Gastrocnemius medialis (tissue), 4 donors: ENCODE measurements around the gene DISC1.

Experiments
- POLR2A ChIP-seq, 2 donors: fragments of 450-650 bp; IDR thresholded peaks; one replicate each; pipeline ENCODE4 v1.6.1; 2017; ENCODE audit warnings: antibody characterized with exemption in 2 of 2, mild to moderate bottlenecking in 2 of 2, moderate library complexity in 2 of 2
- TF ChIP-seq, protein P1 (sequence below), 5 experiments: fragments of 450-650 bp in 3 of 5; fragments of 200-600 bp in 2 of 5; sonication (generic) in 2 of 5; IDR thresholded peaks in 4 of 5; conservative IDR thresholded peaks in 1 of 5; 1 replicate in 4 of 5; 2 replicates in 1 of 5; pipeline ENCODE4 v1.5.1; 2016 to 2019; ENCODE audit warnings: antibody characterized with exemption in 5 of 5, mild to moderate bottlenecking in 3 of 5, moderate library complexity in 3 of 5

GRCh38 chr1:231776010-231776756 is 149.6 kb downstream of the DISC1 start:
- TF ChIP-seq, protein P1, sequence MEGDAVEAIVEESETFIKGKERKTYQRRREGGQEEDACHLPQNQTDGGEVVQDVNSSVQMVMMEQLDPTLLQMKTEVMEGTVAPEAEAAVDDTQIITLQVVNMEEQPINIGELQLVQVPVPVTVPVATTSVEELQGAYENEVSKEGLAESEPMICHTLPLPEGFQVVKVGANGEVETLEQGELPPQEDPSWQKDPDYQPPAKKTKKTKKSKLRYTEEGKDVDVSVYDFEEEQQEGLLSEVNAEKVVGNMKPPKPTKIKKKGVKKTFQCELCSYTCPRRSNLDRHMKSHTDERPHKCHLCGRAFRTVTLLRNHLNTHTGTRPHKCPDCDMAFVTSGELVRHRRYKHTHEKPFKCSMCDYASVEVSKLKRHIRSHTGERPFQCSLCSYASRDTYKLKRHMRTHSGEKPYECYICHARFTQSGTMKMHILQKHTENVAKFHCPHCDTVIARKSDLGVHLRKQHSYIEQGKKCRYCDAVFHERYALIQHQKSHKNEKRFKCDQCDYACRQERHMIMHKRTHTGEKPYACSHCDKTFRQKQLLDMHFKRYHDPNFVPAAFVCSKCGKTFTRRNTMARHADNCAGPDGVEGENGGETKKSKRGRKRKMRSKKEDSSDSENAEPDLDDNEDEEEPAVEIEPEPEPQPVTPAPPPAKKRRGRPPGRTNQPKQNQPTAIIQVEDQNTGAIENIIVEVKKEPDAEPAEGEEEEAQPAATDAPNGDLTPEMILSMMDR (IDR thresholded peaks at IDR 0.05 in 4 of 5, conservative IDR thresholded peaks at IDR 0.05 in 1 of 5): no peak
- TF ChIP-seq POLR2A (IDR thresholded peaks at IDR 0.05): no peak
